HG03103 (cell line): Measurements from ENCODE around the gene WDPCP.
"Not testable (repeated sequence)": the region's sequence is repeated elsewhere in the genome, so short reads cannot be mapped to it uniquely, and the experiment has no call there.

Source experiments
- ATAC-seq: cut with Tn5 transposase; IDR thresholded peaks from one replicate; pipeline ENCODE4 v1.9.1; 2021; ENCODE audit warnings: low read depth; ENCODE audit not compliant: unreplicated experiment

The WDPCP gene

GRCh38 chr2:63590626-63591408, 2.5 kb upstream of the WDPCP start:
- no peak for ATAC-seq

- no peak for ATAC-seq
Measured at GRCh38 chr2:63589148-63589958, 1.1 kb upstream of the WDPCP start.

GRCh38 chr2:63587814-63588384, 378 bp downstream of the WDPCP start:
- ATAC-seq, result no peak

DNA sequence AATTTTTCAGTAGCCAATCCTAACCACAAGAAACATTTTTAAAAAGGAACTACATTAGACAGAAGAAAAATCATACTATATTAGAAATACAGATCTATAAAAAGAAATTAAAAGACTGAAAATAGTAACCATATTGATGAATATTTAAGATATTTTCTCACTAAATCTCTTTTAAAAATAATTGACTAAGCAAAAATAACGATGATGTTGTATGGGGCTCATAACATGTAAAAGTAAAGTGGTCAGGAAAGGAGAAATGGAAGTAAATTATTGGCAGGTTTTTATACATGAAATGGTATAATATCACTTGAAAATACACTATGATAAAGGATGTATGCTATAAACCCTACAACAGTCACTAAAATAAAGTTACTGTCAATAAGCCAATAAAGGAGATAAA, 5.4 kb downstream of the WDPCP start:
- ATAC-seq, result no peak

GRCh38 chr2:63581298-63581961, 6.8 kb downstream of the WDPCP start:
- ATAC-seq, result no peak

DNA sequence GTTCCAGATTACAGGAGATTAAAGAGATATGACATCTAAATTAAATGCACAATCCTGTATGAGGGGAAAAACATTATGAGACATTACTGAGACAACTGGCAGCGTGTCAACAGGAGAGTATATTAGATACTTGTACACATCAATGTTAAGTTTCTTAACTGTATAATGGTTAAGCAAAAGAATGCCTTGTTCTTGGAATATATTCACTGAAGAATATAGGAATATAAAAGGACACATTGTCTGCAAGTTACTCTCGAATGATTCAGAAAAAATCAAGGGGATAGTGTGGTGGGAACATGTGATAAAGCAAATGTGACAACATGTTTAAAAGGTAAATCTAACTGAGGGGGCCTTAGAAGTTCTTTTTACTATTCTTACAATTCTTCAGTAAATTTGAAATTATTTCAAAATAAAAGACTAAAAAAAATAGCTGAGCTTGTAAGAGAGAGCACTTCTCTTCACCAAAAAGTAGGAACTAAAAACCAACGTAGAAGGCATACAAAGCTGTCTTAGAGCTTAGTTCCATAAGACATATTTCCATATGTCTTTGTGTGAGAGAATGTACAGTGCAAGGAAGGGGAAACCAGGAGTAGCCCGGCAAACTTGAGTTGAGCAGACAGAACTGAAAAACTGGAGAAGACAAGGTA, 7.5 kb downstream of the WDPCP start:
- no peak for ATAC-seq

DNA sequence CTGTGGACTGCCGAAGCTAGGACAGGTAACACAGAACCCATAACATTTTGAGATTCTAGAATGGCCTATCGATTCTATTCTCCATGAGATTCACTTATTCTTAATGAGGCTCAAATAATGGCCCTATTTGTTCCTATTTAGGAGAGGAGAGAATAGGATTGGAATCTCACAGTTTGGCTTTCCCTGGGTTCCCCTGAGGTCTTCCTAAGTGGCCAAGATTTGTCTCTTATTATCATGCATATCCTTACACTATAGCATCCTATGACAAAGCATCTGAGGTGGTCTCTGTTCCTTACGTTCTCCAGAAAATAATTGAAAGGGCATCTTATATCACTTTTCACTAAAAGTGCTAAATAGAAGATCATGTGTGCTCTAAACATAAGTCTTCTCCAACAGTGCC, 9.5 kb downstream of the WDPCP start:
- no peak for ATAC-seq

- ATAC-seq, result no peak
Measured at GRCh38 chr2:63576546-63576945, 11.7 kb downstream of the WDPCP start.

GRCh38 chr2:63573726-63574345, 14.4 kb downstream of the WDPCP start:
- ATAC-seq, result not testable (repeated sequence)

DNA sequence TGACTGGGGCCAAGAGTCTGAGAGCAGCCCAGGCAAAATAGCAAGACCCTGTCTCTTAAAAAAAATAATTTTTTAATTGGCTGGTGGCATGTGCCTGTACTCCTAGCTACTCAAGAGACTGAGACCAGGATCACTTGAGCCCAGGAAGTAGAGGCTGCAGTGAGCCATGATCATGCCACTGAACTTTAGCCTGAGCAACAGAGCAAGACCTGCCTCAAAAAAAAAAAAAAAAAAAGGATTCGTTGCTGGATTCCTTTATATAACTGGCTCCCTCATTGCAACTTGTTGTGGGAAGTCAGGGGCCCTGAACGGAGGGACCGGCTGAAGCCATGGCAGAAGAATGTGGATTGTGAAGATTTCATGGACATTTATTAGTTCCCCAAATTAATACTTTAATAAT, 15.3 kb downstream of the WDPCP start:
- not testable (repeated sequence) for ATAC-seq

- ATAC-seq, result no peak
Measured at GRCh38 chr2:63572001-63572400, 16.3 kb downstream of the WDPCP start.

DNA sequence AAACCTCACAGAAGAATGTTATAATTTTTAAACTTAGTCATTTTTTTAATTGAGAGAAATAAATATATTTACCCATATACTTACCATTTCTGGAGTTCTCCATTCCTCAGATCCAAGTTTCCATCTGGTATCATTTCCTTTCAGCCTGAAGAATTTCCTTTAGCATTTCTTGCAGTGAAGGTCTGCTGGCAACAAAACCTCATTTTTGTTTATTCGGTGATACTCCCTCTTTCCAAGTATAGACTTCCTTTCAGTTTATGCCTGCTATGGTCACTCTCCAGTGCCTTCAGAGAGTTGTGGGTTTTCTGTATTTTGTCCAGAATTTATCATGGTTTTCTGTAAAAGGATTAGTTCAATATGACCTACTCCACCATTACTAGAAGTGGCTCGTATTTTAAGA, 17.0 kb downstream of the WDPCP start:
- ATAC-seq, result no peak

- no peak for ATAC-seq
Measured at GRCh38 chr2:63569740-63570139, 18.5 kb downstream of the WDPCP start.

DNA sequence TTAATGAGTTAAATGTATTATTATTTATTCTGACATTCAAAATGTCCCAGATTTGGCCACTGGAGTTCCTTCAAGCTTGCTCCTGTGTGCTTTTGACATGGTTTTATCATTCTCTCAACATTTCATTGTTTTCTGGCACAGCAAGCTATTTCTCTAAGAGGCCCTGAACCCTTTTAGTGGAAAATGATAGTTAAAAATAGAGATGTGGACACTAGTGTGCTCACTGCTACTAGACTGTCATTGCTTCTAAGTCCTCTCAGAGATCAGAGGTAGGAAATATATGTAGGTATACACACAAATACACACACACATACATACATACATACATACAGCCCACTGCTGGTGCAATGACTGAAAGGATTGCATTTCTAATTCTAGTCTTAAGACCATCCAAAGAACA, 25.5 kb downstream of the WDPCP start:
- ATAC-seq, result no peak

GRCh38 chr2:63558922-63559321, 29.4 kb downstream of the WDPCP start:
- ATAC-seq, result not testable (repeated sequence)

DNA sequence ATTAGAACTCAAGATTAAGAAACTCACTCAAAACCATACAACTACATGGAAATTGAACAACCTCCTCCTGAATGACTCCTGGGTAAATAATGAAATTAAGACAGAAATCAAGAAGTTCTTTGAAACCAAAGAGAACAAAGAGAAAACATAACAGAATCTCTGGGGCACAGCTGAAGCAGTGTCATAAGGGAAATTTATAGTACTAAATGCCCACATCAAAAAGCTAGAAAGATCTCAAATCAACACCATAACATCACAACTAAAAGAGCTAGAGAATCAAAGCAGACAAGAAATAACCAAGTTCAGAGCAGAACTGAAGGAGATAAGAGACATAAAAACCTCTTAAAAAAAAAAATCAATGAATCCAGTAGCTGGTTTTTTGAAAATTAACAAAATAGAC, 30.5 kb downstream of the WDPCP start:
- ATAC-seq, result not testable (repeated sequence)

DNA sequence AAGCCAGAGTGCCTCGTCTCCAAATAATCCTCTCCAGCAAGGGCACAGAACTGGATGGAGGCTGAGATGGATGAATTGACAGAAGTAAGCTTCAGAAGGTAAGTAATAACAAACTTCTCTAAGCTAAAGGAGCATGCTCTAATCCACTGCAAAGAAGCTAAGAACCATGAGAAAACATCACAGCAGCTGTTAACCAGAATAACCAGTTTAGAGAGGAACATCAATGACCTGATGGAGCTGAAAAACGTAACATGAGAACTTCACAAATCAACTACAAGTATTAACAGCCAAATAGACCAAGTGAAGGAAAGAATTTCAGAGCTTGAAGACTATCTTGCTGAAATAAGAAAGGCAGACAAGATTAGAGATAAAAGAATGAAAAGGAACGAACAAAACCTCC, 32.3 kb downstream of the WDPCP start:
- no peak for ATAC-seq

DNA sequence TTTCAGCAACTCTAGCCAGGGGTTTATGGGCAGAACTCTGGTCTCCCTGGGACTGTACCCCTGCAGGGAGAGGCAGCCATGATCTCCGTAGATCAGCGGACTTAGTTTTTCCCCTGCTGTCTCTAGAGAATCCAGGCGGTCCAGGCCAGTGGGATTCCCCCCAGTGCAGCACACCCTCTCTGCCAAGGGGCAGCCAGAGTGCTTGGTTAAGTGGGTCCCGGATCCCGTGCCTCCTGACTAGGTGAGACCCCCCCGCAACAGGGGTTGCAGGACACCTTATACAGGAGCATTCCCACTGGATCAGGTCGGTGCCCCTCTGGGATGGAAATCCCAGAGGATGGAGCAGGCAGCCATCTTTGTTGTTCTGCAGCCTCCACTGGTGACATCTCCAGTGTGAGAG, 33.0 kb downstream of the WDPCP start:
- no peak for ATAC-seq

DNA sequence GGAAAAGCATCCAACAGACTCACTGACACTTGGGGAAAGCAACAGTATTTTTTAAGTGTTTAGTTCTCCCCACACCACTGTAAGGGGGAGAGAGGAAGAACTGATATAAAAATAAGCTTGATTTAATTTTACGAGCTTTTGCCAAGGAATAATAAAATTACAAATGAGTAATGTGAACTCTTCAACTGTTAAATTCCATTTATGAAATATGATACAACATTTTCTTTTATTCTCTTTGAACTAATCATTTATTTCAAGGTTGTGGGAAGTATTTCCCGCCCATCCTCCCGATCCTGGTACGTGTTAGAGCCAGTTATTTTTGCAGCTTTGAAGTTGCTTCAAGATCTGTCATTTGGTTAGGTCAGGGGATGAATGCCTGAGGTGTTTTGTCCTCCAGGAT, 35.2 kb downstream of the WDPCP start:
- ATAC-seq, result no peak

DNA sequence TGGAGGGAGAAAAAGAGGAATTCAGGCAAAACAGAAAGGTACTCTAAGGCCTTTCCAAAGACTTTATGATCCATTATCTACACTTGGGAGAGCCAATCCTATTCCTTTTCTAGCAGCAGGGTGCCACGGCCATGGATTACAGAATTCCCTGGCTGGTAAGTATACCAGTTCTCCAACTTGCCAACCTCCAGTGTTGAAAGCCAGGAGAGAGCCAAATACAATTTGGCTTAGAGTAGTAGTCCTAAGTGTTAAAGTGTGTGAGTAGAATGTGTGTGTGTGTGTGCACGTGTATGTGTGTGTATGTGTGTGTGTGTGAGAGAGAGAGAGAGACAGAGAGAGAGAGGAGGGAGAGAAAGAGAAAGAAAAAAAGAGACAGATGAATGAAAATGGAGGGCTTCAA, 43.3 kb downstream of the WDPCP start:
- ATAC-seq, result no peak
